Upper lobe of left lung (tissue), 6 donors: ENCODE data around the gene RNU1-4. TPM values are rescaled to one million over a fixed set of nuclear protein-coding genes. Genes with fewer than 3 reads are reported as not detected.
"Not testable (repeated sequence)": the region's sequence is repeated elsewhere in the genome, so short reads cannot be mapped to it uniquely, and the experiment has no call there.

Source experiments
- ATAC-seq, 2 donors: fragments of 200-7000 bp; cut with Tn5 transposase; one replicate each; pipeline ENCODE4 v1.9.1; 2022; ENCODE audit warnings: mild to moderate bottlenecking in 2 of 2, moderate library complexity in 2 of 2; ENCODE audit not compliant: low FRiP score in 2 of 2
- DNase-seq, 2 donors: peaks; one replicate each; pipeline ENCODE4 v3.0.0-alpha.2; 2019 to 2020
- H3K27ac ChIP-seq, 4 donors: fragments of 200-600 bp; sonication (generic); one replicate each; pipeline ENCODE4 v1.5.1; 2016 to 2019
- H3K27me3 ChIP-seq, 4 donors: fragments of 200-600 bp; sonication (generic); one replicate each; pipeline ENCODE4 v1.5.1; 2017 to 2019
- H3K36me3 ChIP-seq, 4 donors: fragments of 200-600 bp; sonication (generic); one replicate each; pipeline ENCODE4 v1.5.1; 2016 to 2019
- H3K4me1 ChIP-seq, 4 donors: fragments of 200-600 bp; sonication (generic); one replicate each; pipeline ENCODE4 v1.5.1; 2018 to 2019
- H3K4me3 ChIP-seq, 4 donors: fragments of 200-600 bp; sonication (generic); one replicate each; pipeline ENCODE4 v1.5.1; 2017 to 2019; ENCODE audit warnings: mild to moderate bottlenecking in 2 of 4, moderate library complexity in 1 of 4
- H3K9me3 ChIP-seq, 4 donors: fragments of 200-600 bp; sonication (generic); one replicate each; pipeline ENCODE4 v1.5.1; 2018 to 2019
- CTCF ChIP-seq, 6 experiments: fragments of 450-650 bp in 4 of 6; fragments of 200-600 bp in 2 of 6; sonication (generic) in 2 of 6; IDR thresholded peaks; one replicate each; pipeline ENCODE4 v1.5.1; 2016 to 2019; ENCODE audit warnings: antibody characterized with exemption in 6 of 6
- WGBS, 2 donors: methylation state at CpG; one replicate each; pipeline ENCODE4 v1.1.5; 2017 to 2018; 5-methylcytosine and 5-hydroxymethylcytosine counted together
- total RNA-seq, 6 donors: library from RNA; depleted of rRNA in 4 of 6; stranded (reverse); fragments of >200 nt in 4 of 6; gene quantifications; one replicate each; pipeline versions ENCODE4 v1.1.0 to v1.2.1, GENCODE V29; 2016 to 2021
- donor health status: DM: no; HTN: no; CAD: no; lungs with moderate emphysema.
- donor health status: DM: no; HTN: yes; CAD: no; lungs with severe emphysema.

RNU1-4 gene
- total RNA-seq, 6 donors from 2014 or later = under 0.01 to 14,413 (median 1,360) TPM

GRCh38 chr1:16702280-16702679 is 38.0 kb upstream of the RNU1-4 start:
- not testable (repeated sequence) for H3K36me3 ChIP-seq, H3K4me1 ChIP-seq, H3K4me3 ChIP-seq, H3K27ac ChIP-seq, ATAC-seq, H3K27me3 ChIP-seq, DNase-seq, H3K9me3 ChIP-seq
- WGBS, 2 donors = no CpG with 5 or more reads among the region's 5 CpGs

DNA sequence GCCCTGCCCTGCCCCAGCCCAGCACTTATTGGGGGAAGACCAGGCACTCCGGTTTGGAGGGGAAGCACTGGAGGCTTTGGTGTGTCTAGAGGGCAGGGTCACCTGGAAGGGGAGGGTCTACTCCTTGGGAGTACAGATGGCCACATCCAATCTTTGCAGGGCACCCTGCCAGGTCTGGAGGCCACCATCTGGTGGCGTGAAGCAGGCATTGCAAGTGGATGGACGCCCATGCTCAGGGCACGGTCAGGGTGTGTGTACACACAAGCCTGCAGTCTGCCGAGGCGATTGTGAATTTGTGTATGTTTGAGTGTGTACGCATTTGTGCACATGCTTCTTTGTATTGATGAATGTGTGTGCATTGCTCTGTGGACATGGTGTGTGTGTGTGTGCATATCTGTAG is 37.2 kb upstream of the RNU1-4 start:
- H3K9me3 ChIP-seq, H3K27ac ChIP-seq, H3K4me3 ChIP-seq, H3K4me1 ChIP-seq, DNase-seq, H3K36me3 ChIP-seq, H3K27me3 ChIP-seq: not testable (repeated sequence)
- peak; percentile 63 to 70 for ATAC-seq
- 0% methylated on average over 1 of the region's 7 CpGs; no CpG with 5 or more reads in 1 of the 2 donors for WGBS, 2 donors

- H3K4me3 ChIP-seq, H3K27ac ChIP-seq, H3K9me3 ChIP-seq, DNase-seq, H3K27me3 ChIP-seq, ATAC-seq, H3K4me1 ChIP-seq, H3K36me3 ChIP-seq: not testable (repeated sequence)
- 19% methylated on average over 2 of the region's 5 CpGs; no CpG with 5 or more reads in 1 of the 2 donors for WGBS, 2 donors
Measured at GRCh38 chr1:16703602-16704001, 36.7 kb upstream of the RNU1-4 start.

- H3K4me1 ChIP-seq, H3K27me3 ChIP-seq, H3K36me3 ChIP-seq, H3K4me3 ChIP-seq, H3K27ac ChIP-seq, DNase-seq, H3K9me3 ChIP-seq: not testable (repeated sequence)
- 71% methylated on average over 4 of the region's 13 CpGs; no CpG with 5 or more reads in 1 of the 2 donors for whole genome bisulfite sequencing, 2 donors
- ATAC-seq = peak in 1 of 2 donors; percentile 1
Measured at GRCh38 chr1:16704076-16704475, 36.2 kb upstream of the RNU1-4 start.

- not testable (repeated sequence) for H3K4me1 ChIP-seq, H3K36me3 ChIP-seq, DNase-seq, H3K9me3 ChIP-seq, H3K27me3 ChIP-seq, H3K27ac ChIP-seq, H3K4me3 ChIP-seq
- 95% methylated on average over 4 of the region's 16 CpGs; no CpG with 5 or more reads in 1 of the 2 donors for WGBS, 2 donors
- peak in 1 of 2 donors; percentile 4 for ATAC-seq
Measured at GRCh38 chr1:16704502-16705100, 35.7 kb upstream of the RNU1-4 start.

GRCh38 chr1:16706302-16706701 is 34.0 kb upstream of the RNU1-4 start:
- H3K9me3 ChIP-seq, H3K27me3 ChIP-seq, H3K27ac ChIP-seq, H3K4me1 ChIP-seq, H3K4me3 ChIP-seq, H3K36me3 ChIP-seq, ATAC-seq, DNase-seq: not testable (repeated sequence)
- 92 to 93% methylated on average over 4 to 5 of the region's 6 CpGs for WGBS, 2 donors

- not testable (repeated sequence) for H3K4me1 ChIP-seq, H3K36me3 ChIP-seq, H3K9me3 ChIP-seq, H3K27me3 ChIP-seq, H3K27ac ChIP-seq
- DNase-seq (peak in 1 of 2 donors; percentile 87), ATAC-seq (peak in 1 of 2 donors; percentile 34)
- peak overlapping the region in 3 of 4 donors; percentile 35 to 50 (median 40) for H3K4me3 ChIP-seq
- peak in 1 of 6 experiments; percentile 10 for TF ChIP-seq CTCF (IDR thresholded peaks at IDR 0.05)
- 1 to 2% methylated on average over 23 to 35 of the region's 99 CpGs for WGBS, 2 donors
Measured at GRCh38 chr1:16707130-16708093, 32.9 kb upstream of the RNU1-4 start.

DNA sequence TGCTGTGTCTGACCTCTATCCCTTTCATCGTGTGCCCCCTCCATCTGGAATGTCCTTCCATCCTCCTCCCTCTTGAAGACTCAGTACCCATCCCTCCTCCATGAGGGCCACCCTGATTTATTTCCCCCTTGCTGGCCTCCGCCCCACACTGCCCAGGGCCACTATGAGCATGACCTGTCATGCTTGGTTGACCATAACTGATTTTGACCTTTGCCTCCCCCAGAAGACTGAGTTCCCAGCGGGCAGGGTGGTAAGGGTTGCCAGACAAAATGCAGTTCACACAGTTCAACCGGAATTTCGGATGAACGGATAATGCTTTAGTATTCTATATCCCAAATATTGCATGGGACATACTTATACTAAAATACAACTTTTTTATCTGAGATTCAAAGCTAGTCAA is 31.6 kb upstream of the RNU1-4 start:
- not testable (repeated sequence) for DNase-seq, H3K9me3 ChIP-seq, H3K4me3 ChIP-seq, H3K4me1 ChIP-seq, H3K36me3 ChIP-seq, H3K27ac ChIP-seq, ATAC-seq, H3K27me3 ChIP-seq
- WGBS, 2 donors = no CpG with 5 or more reads among the region's 6 CpGs
